Right cardiac atrium (tissue), 5 donors: ENCODE results near the gene IFIT3. TPM values are rescaled to one million over a fixed set of nuclear protein-coding genes. Genes with fewer than 3 reads are reported as not detected.

ENCODE experiments used
- ATAC-seq, 2 donors: fragments of 200-7000 bp; cut with Tn5 transposase; one replicate each; pipeline versions ENCODE4 v1.8.0 to v1.9.1; 2020; ENCODE audit warnings: moderate library complexity in 2 of 2, mild to moderate bottlenecking in 1 of 2
- DNase-seq, 3 donors: peaks; one replicate each; pipeline ENCODE4 v3.0.0-alpha.2; 2020
- H3K27ac ChIP-seq: one replicate; pipeline ENCODE4 v1.5.1; 2013; ENCODE audit warnings: mild to moderate bottlenecking, low read length, control low read depth, moderate library complexity
- H3K27me3 ChIP-seq: one replicate; pipeline ENCODE4 v1.6.1; 2013; ENCODE audit not compliant: control insufficient read depth, insufficient read depth
- H3K4me1 ChIP-seq: one replicate; pipeline ENCODE4 v1.6.1; 2013; ENCODE audit warnings: low read length; ENCODE audit not compliant: control insufficient read depth, insufficient read depth
- H3K4me3 ChIP-seq: one replicate; pipeline ENCODE4 v1.5.1; 2013; ENCODE audit warnings: low read length, control low read depth
- H3K9me3 ChIP-seq: one replicate; pipeline ENCODE4 v1.6.1; 2013; ENCODE audit warnings: low read length; ENCODE audit not compliant: control insufficient read depth
- WGBS: extraction: QIAGEN DNeasy Blood & Tissue Kit; methylation state at CpG from one replicate; pipeline ENCODE4 v1.1.7; 2013; 5-methylcytosine and 5-hydroxymethylcytosine counted together
- intact Hi-C, 4 donors: fragments of 100-400 bp; cut with DNase I; formaldehyde crosslinking; loops; one replicate each; pipeline versions ENCODE4 v1.11.0 to v1.14.0; 2022 to 2023
- polyA plus RNA-seq: library from polyadenylated mRNA; stranded (reverse); fragments of 200-250 nt; gene quantifications from one replicate; pipeline ENCODE4 v1.2.3, GENCODE V29; 2013
- total RNA-seq, 4 donors: library from RNA; stranded (reverse); fragmentation: NEBNext Ultra II Directional; extraction: Animal tissue kit (Norgen Biotek cat#: 25700); gene quantifications; one replicate each; pipeline ENCODE4 v1.2.1, GENCODE V29; 2021
- donor health status: healthy with polysubstance abuse.
- donor health status: DM: no; HTN: yes; CAD: no.
- donor health status: DM: no; HTN: no; CAD: no.
- donor health status: DM: no; HTN: yes; CAD: no; lungs with severe emphysema.
- donor health status: DM: yes; HTN: yes; CAD: no.

Gene IFIT3
- total and polyA plus RNA-seq, 5 donors = 8.1 to 14.9 (median 12.6) TPM

GRCh38 chr10:89377705-89378637 lies 50.2 kb downstream of the IFIT3 start, which contains the start of gene IFIT1B:
TSS of gene IFIT1B (plus strand) at chr10:89378056. CDS start at chr10:89378136, 80 bp downstream.
- H3K27me3 ChIP-seq = no peaks in the 10 kb centered on the region
- no peak within 1 kb of the TSS for H3K27ac ChIP-seq
- intact Hi-C loops = loop anchor here in 1 of 4 donors (10.0 kb wide), 1 partner anchor 123 kb away; the partner anchor contains the start of gene LIPA
- H3K4me3 ChIP-seq = no peak within 1 kb of the TSS
- ATAC-seq (no peak), DNase-seq (no peak)
- no peaks in the 10 kb centered on the region for H3K9me3 ChIP-seq
- WGBS = 88% methylated on average over 5 of the region's 5 CpGs
- H3K4me1 ChIP-seq = peaks cover 6% of the 10 kb centered on the region

- intact Hi-C loops = loop anchor here in 1 of 4 donors (10.0 kb wide), 1 partner anchor 124 kb away; the partner anchor contains the start of gene LIPA
- no peak overlapping the region for H3K27ac ChIP-seq
- no peaks in the 10 kb centered on the region for H3K27me3 ChIP-seq
- ATAC-seq = no peak
- H3K4me1 ChIP-seq = peaks cover 6% of the 10 kb centered on the region
- no peak for DNase-seq
- H3K9me3 ChIP-seq = no peaks in the 10 kb centered on the region
- H3K4me3 ChIP-seq = no peak overlapping the region
These were observed 51.3 kb downstream of the IFIT3 start for GRCh38 chr10:89379103-89379502.

DNA sequence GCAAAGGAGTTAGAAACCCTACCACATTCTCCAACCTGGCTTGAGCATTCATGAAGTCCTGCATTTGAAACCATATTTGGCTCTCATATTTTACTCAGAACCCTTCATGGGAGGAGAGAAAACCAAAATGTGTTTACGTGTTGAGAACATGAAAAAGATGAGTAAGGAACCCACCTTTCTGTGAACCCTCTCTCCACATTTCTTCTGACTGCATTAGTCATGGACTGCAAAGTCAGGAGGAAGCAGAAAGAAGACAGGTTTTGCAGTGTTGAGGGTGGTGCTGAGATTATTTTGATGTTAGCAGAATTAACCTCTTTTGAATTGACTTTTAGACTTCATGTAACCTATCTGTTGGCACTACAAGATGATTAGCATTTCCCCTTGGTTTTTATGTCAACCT lies 55.0 kb downstream of the IFIT3 start:
- no peak for ATAC-seq
- H3K27ac ChIP-seq = no peak overlapping the region
- intact Hi-C loops = no loop called here
- no peaks in the 10 kb centered on the region for H3K27me3 ChIP-seq
- WGBS = 97% methylated on average over 1 of the region's 1 CpG
- no peak overlapping the region for H3K4me3 ChIP-seq
- DNase-seq = no peak
- H3K9me3 ChIP-seq = no peaks in the 10 kb centered on the region
- no peaks in the 10 kb centered on the region for H3K4me1 ChIP-seq

DNA sequence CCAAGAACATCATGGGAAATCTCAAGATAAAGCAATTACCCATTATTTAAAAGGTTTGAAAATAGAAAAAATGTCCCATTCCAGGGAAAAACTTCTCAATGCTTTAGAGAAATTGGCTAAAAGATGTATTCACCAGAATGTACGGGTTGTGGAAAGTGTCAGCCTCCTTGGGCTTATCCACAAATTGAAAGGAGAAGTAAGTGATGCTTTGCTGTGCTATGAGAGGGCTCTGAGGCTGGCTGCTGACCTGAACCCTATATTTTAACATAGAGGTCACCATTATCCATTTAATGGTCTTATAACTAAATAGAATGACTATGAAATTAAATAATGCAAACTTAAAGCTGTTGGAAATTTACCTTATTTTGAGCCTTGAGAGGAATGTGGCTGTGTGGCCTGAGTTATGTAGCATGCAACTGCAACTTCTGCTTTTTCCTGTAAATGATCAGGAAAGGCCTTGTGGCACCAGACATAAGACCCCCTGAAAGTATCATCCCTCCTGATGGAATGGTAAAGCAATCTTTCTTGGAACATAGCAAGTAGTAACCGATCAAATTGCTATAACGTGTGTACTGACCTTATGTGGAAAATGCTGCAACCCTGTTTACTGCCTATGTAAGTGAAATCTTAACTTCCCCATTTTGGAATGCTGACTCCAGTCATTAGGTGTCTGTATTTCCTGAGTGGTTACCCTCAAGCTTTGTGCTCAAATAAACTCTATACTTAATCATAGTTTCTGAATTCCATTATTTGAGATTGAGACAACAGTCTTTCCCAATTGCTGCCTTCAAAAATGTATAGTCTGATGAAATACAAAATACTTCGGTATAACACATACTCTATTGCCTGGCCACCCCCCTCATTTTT lies 56.9 kb downstream of the IFIT3 start:
- no peaks in the 10 kb centered on the region for H3K27me3 ChIP-seq
- DNase-seq (no peak), ATAC-seq (peak; percentile 28 to 48)
- intact Hi-C loops = no loop called here
- H3K4me1 ChIP-seq = no peaks in the 10 kb centered on the region
- no peak overlapping the region for H3K27ac ChIP-seq
- H3K9me3 ChIP-seq = no peaks in the 10 kb centered on the region
- WGBS = 80% methylated on average over 4 of the region's 4 CpGs
- H3K4me3 ChIP-seq = no peak overlapping the region

DNA sequence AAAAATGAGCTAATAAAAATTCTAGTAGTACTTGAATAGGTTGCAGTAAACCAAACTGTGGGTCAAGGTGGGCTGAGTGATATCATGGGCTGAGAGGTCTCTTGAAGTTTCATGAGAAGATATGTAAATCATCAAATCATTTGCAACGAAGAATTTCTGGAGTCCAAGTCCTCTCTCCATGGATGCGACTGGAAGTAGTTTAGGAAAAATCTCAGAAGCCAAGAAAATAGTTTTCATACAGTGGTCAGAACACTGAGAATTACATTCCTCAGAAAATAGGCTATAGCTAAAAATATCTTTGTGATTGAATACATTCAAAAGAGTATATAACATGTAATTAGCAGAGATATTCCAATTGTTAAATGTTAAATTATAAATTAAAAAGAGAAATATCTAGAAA lies 61.0 kb downstream of the IFIT3 start:
- intact Hi-C loops = no loop called here
- H3K4me1 ChIP-seq = no peaks in the 10 kb centered on the region
- WGBS = 50% methylated on average over 2 of the region's 2 CpGs
- H3K27me3 ChIP-seq = no peaks in the 10 kb centered on the region
- no peak overlapping the region for H3K27ac ChIP-seq
- ATAC-seq = no peak
- H3K9me3 ChIP-seq = no peaks in the 10 kb centered on the region
- no peak for DNase-seq
- H3K4me3 ChIP-seq = no peak overlapping the region

DNA sequence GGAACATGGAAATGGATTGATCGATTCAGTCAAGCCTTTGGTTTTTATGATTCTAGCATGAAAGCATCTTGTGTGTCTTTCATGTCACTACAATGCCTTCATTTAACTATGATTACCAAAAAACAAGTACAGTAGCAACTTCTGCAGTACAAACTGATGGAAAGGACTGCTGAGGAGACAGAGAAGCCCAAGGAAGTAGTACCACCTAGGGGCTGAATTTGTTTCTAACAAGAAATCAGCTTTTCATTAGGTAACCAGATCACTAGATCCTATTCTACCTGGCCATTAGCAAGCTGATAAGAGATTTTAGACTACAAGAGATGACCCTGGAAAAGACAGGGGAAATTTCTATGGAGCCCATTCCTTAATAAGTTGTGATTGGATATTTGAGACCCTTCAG lies 61.5 kb downstream of the IFIT3 start:
- 63% methylated on average over 1 of the region's 1 CpG for WGBS
- no peaks in the 10 kb centered on the region for H3K27me3 ChIP-seq
- no peaks in the 10 kb centered on the region for H3K9me3 ChIP-seq
- no peak for ATAC-seq
- H3K4me1 ChIP-seq = no peaks in the 10 kb centered on the region
- intact Hi-C loops = no loop called here
- DNase-seq = no peak
- no peak overlapping the region for H3K27ac ChIP-seq
- no peak overlapping the region for H3K4me3 ChIP-seq

Other genes starting within 250 kb of the IFIT3 start
- under 1 TPM; 0.24 to 0.67 (median 0.50) TPM for gene CH25H, start 120.7 kb upstream of the IFIT3 start, total RNA-seq
- 1.8 TPM for gene CH25H, start 120.7 kb upstream of the IFIT3 start, polyA plus RNA-seq
- 10 to 100 TPM; 22.7 to 34.7 (median 26.0) TPM for gene LIPA, start 76.2 kb upstream of the IFIT3 start, total RNA-seq
- 14.0 TPM for gene LIPA, start 76.2 kb upstream of the IFIT3 start, polyA plus RNA-seq
- 1 to 10 TPM; 3.2 to 8.7 (median 6.6) TPM for gene IFIT2, start 26.0 kb upstream of the IFIT3 start, total RNA-seq
- 4.2 TPM for gene IFIT2, start 26.0 kb upstream of the IFIT3 start, polyA plus RNA-seq
- not detected for gene IFIT1B, start 50.1 kb downstream of the IFIT3 start, total RNA-seq
- not detected for gene IFIT1B, start 50.1 kb downstream of the IFIT3 start, polyA plus RNA-seq
- 10 to 100 TPM; 12.6 to 41.2 (median 29.0) TPM for gene IFIT1, start 64.6 kb downstream of the IFIT3 start, total RNA-seq
- gene IFIT1, start 64.6 kb downstream of the IFIT3 start, polyA plus RNA-seq = 35.9 TPM
- gene IFIT5, start 86.6 kb downstream of the IFIT3 start, total RNA-seq = 10 to 100 TPM; 12.2 to 16.7 (median 16.3) TPM
- 9.2 TPM for gene IFIT5, start 86.6 kb downstream of the IFIT3 start, polyA plus RNA-seq
- 1 to 10 TPM; 3.3 to 7.2 (median 5.0) TPM for gene SLC16A12, start 207.6 kb downstream of the IFIT3 start, total RNA-seq
- 2.7 TPM for gene SLC16A12, start 207.6 kb downstream of the IFIT3 start, polyA plus RNA-seq